Activated CD8-positive, alpha-beta memory T cell treated with anti-CD3 and anti-CD28 coated beads for 1 hour (primary cell): ENCODE data around the gene TOMM40L.
"Not testable (repeated sequence)": the region's sequence is repeated elsewhere in the genome, so short reads cannot be mapped to it uniquely, and the experiment has no call there.

ENCODE experiments used
- DNase-seq, 2 donors: peaks; one replicate each; pipeline ENCODE4 v3.0.0-alpha.2; 2020; ENCODE audit warnings: low read depth in 1 of 2; ENCODE audit errors: extremely low read depth in 1 of 2

TOMM40L gene

DNA sequence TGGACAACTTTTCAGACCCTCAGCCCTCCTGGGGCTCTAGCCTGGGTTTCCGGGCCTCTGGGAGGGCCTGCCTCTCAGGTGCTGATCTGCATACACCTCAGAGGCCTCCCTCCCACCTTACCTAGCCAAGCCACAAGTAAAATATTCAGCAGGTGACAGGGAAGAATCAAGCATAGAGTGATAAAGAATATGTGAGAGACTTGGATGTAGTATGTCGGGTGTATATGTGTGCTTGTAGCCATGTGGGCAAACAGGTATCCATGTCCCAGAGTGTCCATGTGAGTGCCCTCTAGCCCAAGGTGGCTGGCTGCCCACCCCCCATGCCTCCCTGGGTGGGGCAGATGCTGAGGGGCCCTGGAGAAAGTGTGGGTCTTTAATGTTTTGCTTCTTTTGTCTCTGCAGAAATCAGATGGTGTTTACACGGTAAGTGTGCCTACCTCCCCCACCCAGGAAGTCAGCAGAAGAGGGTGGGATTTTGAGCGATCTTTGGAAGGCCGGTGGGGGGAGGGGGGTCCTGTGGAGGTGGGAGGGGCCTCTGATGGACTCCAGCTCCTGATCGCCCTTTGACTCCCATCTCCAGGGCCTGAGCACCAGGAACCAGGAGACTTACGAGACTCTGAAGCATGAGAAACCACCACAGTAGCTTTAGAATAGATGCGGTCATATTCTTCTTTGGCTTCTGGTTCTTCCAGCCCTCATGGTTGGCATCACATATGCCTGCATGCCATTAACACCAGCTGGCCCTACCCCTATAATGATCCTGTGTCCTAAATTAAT is 7.4 kb upstream of the TOMM40L start:
- DNase-seq = no peak

DNA sequence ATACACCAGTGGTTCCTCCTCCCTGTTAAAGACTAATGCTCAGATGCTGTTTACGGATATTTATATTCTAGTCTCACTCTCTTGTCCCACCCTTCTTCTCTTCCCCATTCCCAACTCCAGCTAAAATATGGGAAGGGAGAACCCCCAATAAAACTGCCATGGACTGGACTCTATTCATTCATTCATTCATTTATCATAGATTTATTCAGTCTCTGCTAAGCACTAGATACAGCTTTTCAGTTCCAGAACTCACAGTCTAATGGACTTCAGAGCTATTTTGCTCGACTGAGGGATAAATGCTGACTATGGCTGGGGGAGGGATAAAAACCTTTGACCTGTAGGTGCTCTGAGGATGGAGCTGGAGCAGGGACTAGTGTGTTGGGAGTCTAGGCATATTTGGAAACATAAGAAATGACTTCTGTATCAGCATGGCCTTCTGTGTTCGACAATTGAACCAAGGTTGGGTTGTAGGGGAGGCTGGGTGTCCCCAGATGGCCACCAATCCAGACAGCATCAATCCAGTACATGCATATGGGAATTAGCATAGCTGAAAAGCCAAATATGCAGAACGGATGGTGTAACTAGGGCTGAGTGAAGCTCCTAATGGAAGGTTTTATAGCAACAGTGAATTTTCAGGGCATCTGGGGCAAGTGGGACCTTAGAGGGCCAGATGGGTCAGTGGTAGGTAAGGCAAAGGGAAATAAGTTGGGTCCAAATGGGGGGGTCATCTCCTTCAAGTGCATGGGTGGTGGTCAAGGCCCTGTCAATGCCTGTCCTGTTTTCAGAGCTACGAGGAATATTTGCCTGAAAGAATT is 6.6 kb upstream of the TOMM40L start:
- DNase-seq = no peak

GRCh38 chr1:161220002-161220401 is 5.9 kb upstream of the TOMM40L start:
- DNase-seq = no peak

GRCh38 chr1:161222175-161223019 is 3.5 kb upstream of the TOMM40L start:
- no peak for DNase-seq

DNA sequence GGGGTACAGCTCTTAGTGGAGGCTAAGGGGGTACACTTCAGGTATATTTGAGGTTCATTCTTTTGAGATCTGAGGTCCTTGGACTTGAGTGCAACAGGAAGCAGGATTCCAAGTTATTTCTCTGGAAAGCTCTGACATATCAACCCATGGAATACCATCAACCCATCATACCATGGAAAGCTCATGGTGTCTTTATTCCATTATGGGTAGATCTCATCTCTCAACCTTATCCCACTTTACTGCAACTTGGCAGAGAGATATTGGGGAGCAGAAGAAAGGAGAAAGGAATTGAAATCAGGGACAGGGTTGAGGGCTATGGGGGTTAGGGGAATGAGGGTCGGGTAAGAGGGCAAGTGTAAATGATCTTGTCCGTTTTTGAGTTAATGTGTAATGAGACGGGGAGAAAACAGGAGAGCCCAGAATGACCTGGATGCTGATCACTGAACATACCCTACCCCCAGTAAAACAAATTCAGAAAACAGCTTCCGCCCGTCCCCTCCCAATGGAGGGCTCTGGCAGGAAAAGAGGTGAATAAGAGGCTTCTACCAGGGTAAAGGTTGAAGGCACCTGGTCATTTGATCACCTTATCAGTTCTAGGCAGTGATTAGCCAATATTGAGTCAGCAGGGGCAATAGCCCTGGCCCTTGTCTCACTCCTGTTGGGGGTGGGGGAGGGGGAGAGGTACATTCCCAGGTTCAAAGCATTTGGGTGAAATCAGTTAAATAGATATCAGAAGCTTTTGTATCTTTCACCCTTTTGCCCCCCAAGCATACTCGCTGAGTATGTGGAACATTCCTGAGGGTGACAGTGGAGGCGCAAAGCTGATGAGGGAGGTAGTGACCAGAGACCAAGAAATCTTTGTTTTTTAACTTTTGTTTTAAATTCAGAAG is 1.8 kb upstream of the TOMM40L start:
- DNase-seq = no peak

- DNase-seq = not testable (repeated sequence)
These were observed 1.2 kb upstream of the TOMM40L start for GRCh38 chr1:161224695-161225087.

DNA sequence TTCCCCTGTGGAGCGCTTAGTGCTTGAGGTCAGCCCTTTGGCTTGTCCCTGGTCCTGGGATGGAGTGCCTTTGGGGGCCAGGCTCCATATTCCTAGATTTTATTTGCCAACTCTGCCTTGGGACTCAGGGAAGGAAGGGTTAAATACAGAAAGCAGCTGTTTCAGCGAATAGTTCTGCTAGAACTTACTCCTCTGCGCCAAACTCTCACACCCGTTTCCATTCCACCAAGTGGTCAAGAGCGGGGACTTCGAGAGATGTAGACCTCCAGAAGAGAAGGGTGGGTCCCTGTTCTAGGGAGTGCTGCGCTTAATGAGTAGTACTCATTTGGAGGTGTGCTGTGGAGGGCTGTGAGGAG is 704 bp upstream of the TOMM40L start:
- no peak for DNase-seq

DNA sequence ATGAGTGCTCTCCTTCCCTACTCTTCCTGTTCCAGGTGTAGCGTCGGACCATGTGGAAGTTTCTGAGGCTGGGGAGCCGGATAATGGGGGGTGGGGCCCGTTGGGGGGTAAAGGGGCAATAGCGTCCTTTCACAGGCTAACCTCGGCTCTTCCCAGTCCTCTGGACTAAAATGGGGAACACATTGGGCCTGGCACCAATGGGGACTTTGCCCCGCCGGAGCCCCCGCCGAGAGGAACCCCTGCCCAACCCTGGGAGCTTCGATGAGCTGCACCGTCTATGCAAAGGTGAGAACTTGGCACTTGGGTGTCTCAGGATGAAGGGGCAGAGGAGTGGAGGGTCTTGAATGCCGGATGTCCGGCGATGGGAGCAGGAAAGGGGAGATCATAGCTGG is 456 bp downstream of the TOMM40L start:
- no peak for DNase-seq

- no peak for DNase-seq
These were observed 899 bp downstream of the TOMM40L start for GRCh38 chr1:161226759-161227158.

GRCh38 chr1:161227196-161227871 is 1.5 kb downstream of the TOMM40L start:
- peak; percentile 84 for DNase-seq

DNA sequence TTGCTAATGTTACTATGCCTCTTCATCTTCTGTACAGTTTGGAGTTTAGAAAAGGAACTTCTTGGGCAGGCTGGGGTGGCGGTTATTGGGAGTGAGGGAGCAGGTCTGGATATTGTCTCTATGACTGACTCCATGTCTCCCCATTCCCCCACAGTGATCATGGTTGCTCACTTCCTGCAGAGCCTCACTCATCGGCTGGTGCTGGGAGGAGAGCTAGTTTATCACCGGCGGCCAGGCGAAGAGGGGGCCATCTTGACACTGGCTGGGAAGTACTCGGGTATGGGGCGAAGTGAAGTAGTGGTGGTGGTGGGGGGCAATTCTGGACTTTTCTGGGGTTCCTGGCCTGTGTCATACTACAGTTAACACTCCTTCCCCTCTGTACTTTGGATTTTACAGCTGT is 2.2 kb downstream of the TOMM40L start:
- DNase-seq = no peak

- DNase-seq = no peak
These were observed 4.0 kb downstream of the TOMM40L start for GRCh38 chr1:161229896-161230295.

DNA sequence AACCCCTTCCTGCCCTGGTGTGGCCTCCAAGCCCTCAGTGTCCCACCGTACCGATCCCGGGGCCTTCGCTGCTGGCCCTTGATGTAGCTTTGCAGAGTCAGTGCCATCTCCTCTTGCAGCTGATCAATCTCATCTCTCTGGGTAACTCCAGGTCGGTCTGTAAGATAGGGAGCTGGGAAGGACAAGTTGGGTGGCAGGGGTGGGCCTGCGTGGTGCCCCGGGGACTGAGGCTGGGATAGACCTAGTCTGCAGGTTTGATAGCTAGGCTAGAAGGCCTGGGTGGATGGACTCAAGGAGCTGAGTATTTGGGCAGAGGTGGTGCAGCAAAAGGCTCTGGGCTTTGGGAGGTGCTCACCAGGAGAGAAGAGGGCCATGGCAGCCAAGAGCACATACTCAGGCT is 4.9 kb downstream of the TOMM40L start:
- no peak for DNase-seq

- DNase-seq = no peak
These were observed 7.2 kb downstream of the TOMM40L start for GRCh38 chr1:161233102-161233501.

DNA sequence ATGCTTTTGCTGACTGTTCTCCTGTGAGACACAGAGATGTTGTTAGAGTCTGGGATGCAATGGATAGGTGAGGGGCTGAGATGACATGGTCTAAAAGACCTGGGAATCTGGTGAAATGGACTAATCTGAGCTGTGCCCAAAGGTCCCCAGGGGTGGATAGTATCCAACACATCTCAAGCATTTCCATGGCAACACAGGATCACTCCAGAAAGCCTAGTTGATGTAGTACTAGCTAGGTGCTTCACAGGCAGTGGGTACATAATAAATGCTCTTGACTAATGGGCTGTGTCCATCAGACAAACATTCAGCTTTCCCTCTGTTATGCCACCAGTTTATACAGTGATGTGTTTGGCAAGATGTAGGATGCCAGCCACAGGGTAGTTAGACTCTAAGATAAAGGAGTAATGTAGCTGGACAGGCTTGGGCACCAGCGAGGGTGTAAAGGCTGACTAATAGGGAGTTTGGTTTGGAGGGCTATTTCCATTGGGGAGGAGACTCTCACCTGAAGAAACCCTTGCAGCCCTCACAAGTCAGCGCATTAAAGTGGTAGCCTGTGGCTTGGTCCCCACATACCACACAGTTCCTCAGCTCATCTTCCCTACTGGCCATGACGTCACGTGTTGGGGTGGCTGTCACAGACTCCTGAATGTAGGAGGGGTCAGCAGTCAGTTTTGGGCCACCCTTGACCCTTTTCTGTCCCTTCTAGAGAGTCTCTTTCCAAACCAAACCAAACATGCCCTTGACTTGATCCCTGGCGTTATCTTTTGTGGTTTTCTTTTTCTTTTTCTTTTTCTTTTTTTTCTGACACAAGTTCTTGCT is 10.3 kb downstream of the TOMM40L start:
- DNase-seq = no peak

DNA sequence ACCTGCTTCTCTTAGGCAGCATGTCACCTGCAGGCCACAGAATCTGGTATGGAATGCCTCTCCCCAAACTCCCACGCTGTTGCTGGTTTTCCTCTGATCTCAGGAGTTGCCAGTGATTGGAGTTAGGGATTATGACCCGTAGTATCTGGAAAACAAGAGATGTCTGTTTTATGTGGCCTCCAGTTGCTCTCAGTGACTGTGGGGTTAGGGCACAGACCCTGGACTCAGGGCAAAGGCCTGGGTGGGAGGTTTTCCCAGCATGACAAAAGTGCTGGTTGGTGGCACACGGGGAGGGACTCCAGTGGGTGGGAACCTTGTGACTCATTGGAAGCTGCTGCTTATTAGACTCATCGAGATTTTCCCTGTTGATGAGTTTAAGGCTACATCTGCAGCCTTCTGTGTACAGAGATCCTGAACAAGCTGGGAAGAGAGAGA is 12.2 kb downstream of the TOMM40L start, which contains the start of gene NR1I3:
Gene NR1I3, minus strand, starts transcription at position 165 of the 435 bp plus-strand sequence. CDS start 1,638 bp downstream, outside the sequence.
- DNase-seq = no peak

DNA sequence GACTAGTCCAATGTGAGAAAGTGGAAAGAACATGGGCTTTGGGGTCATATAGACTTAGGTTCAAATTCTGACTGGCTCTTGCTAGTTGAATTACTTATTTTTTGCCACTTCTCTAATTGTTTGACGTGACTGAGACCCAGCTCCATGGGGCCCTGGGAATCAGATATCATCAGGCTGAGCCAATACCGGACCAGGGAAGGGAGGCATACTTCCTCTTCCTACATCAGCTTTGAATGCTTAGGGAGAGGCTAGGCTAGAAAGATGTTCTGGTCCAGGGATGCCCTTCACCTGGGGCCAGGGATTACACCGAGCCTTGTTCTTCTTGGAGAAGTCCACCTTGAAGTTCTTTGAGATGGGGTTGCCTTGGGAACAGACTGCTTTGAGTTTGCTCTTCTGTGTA is 15.8 kb downstream of the TOMM40L start:
- DNase-seq = no peak

GRCh38 chr1:161242313-161242712 is 16.5 kb downstream of the TOMM40L start:
- no peak for DNase-seq

DNA sequence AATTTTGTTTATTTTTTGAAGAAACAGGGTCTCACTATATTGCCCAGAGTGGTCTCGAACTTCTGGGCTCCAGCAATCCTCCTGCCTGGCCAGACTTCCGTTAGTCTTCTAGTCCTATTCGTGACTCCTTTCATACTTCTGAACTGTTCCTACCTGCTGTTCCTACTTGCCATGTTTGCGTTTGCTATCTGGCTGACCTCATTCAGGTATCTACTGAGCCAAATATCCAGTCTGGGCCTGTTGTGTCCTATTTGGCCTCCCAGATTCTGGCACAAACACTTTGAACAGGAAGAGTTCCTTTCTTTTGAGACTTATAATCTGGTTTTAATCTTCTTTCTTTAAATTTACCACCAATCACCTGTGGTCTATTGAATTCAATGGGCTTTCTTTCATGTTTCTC is 19.0 kb downstream of the TOMM40L start:
- no peak for DNase-seq
